Spinal cord (tissue), 10 donors: Measurements from ENCODE around the gene DLL3. TPM values are rescaled to one million over a fixed set of nuclear protein-coding genes. Genes with fewer than 3 reads are reported as not detected.

ENCODE experiments used
- DNase-seq, 6 donors: peaks; one replicate each; pipeline versions ENCODE4 v3.0.0 to v3.0.0-alpha.2; 2013 to 2015; ENCODE audit warnings: low spot score in 6 of 6, low read depth in 4 of 6
- H3K27ac ChIP-seq: one replicate; pipeline ENCODE4 v1.5.1; 2013; ENCODE audit warnings: low read depth, low read length, control low read depth
- H3K27me3 ChIP-seq: one replicate; pipeline ENCODE4 v1.6.1; 2013; ENCODE audit warnings: low read length; ENCODE audit not compliant: control insufficient read depth, insufficient read depth
- H3K36me3 ChIP-seq: one replicate; pipeline ENCODE4 v1.6.1; 2013; ENCODE audit warnings: low read length; ENCODE audit not compliant: control insufficient read depth, insufficient read depth
- H3K4me1 ChIP-seq: one replicate; pipeline ENCODE4 v1.6.1; 2013; ENCODE audit warnings: low read length; ENCODE audit not compliant: control insufficient read depth, insufficient read depth
- H3K4me3 ChIP-seq: one replicate; pipeline ENCODE4 v1.5.1; 2013; ENCODE audit warnings: low read depth, low read length, control low read depth
- H3K9me3 ChIP-seq: one replicate; pipeline ENCODE4 v1.6.1; 2013; ENCODE audit warnings: low read length; ENCODE audit not compliant: control insufficient read depth, insufficient read depth
- WGBS: methylation state at CpG from one replicate; pipeline ENCODE4 v1.1.5; 2013; ENCODE audit warnings: missing lambda C conversion rate; ENCODE audit not compliant: insufficient coverage; 5-methylcytosine and 5-hydroxymethylcytosine counted together
- polyA plus RNA-seq, 2 donors: library from polyadenylated mRNA; unstranded; fragments of 120-200 nt; gene quantifications; one replicate each; pipeline ENCODE4 v1.2.1, GENCODE V29; 2013; ENCODE audit not compliant: insufficient read length in 2 of 2
- total RNA-seq, 2 donors: library from RNA; depleted of rRNA in 1 of 2; stranded (reverse); fragments of 120-200 nt in 1 of 2; fragments of >200 nt in 1 of 2; gene quantifications; one replicate each; pipeline versions ENCODE4 v1.2.3 to v1.2.4, GENCODE V29; 2013 to 2014
- donor health status: healthy.

Gene DLL3
- total and polyA plus RNA-seq, 4 donors = 8.3 to 56.0 (median 31.5) TPM

- peak; percentile 91 to 98 (median 93) for DNase-seq
- WGBS = under 1% methylated on average over 55 of the region's 62 CpGs
- Histone ChIP-seq H3K36me3 (peaks cover 37% of the 10 kb centered on the region), H3K4me1 (peaks cover 22% of the 10 kb centered on the region), H3K4me3 (peak within 1 kb of the TSS; percentile 82), H3K27ac (peak within 1 kb of the TSS; percentile 77), H3K9me3 (no peaks in the 10 kb centered on the region), H3K27me3 (no peaks in the 10 kb centered on the region)
Observed at GRCh38 chr19:39480337-39481228, 18.2 kb upstream of the DLL3 start, which contains the start of gene TIMM50. TSS of gene TIMM50 (plus strand) at chr19:39480838. CDS start at chr19:39480854, 16 bp downstream.

- H3K27ac ChIP-seq = no peak overlapping the region
- peaks cover 37% of the 10 kb centered on the region for H3K36me3 ChIP-seq
- peak overlapping the region; percentile 82 for H3K4me3 ChIP-seq
- DNase-seq = no peak
- WGBS = 0% methylated on average over 8 of the region's 12 CpGs
- no peaks in the 10 kb centered on the region for H3K27me3 ChIP-seq
- no peaks in the 10 kb centered on the region for H3K9me3 ChIP-seq
- peaks cover 22% of the 10 kb centered on the region for H3K4me1 ChIP-seq
Observed at GRCh38 chr19:39481229-39481545, 17.6 kb upstream of the DLL3 start.

GRCh38 chr19:39481676-39482075 is 17.1 kb upstream of the DLL3 start:
- WGBS = 75% methylated on average over 10 of the region's 11 CpGs
- Histone ChIP-seq H3K4me1 (peaks cover 22% of the 10 kb centered on the region), H3K4me3 (peak overlapping the region; percentile 82), H3K9me3 (no peaks in the 10 kb centered on the region), H3K27me3 (no peaks in the 10 kb centered on the region), H3K27ac (no peak overlapping the region), H3K36me3 (peaks cover 37% of the 10 kb centered on the region)
- DNase-seq = no peak

GRCh38 chr19:39483141-39483540 is 15.6 kb upstream of the DLL3 start:
- Histone ChIP-seq H3K4me1 (peaks cover 22% of the 10 kb centered on the region), H3K27ac (no peak overlapping the region), H3K27me3 (no peaks in the 10 kb centered on the region), H3K36me3 (peaks cover 47% of the 10 kb centered on the region), H3K4me3 (no peak overlapping the region), H3K9me3 (no peaks in the 10 kb centered on the region)
- WGBS = no CpG with 5 or more reads among the region's 6 CpGs
- DNase-seq = peak in 2 of 6 donors; percentile 25 to 50

GRCh38 chr19:39489756-39490155 is 9.0 kb upstream of the DLL3 start:
- 67% methylated on average over 7 of the region's 10 CpGs for WGBS
- no peak overlapping the region for H3K4me3 ChIP-seq
- no peak for DNase-seq
- H3K27ac ChIP-seq = no peak overlapping the region
- H3K36me3 ChIP-seq = peaks cover 72% of the 10 kb centered on the region
- H3K27me3 ChIP-seq = no peaks in the 10 kb centered on the region
- no peaks in the 10 kb centered on the region for H3K4me1 ChIP-seq
- no peaks in the 10 kb centered on the region for H3K9me3 ChIP-seq

- no peak for DNase-seq
- H3K36me3 ChIP-seq = peaks cover 48% of the 10 kb centered on the region
- H3K27ac ChIP-seq = no peak overlapping the region
- no peaks in the 10 kb centered on the region for H3K27me3 ChIP-seq
- H3K4me1 ChIP-seq = peaks cover 3% of the 10 kb centered on the region
- no peaks in the 10 kb centered on the region for H3K9me3 ChIP-seq
- WGBS = 96% methylated on average over 5 of the region's 6 CpGs
- no peak overlapping the region for H3K4me3 ChIP-seq
Observed at GRCh38 chr19:39492225-39492624, 6.5 kb upstream of the DLL3 start.

GRCh38 chr19:39492788-39493187 is 6.0 kb upstream of the DLL3 start:
- Histone ChIP-seq H3K27me3 (peaks cover under 1% of the 10 kb centered on the region), H3K9me3 (no peaks in the 10 kb centered on the region), H3K27ac (no peak overlapping the region), H3K36me3 (peaks cover 43% of the 10 kb centered on the region), H3K4me1 (peaks cover 9% of the 10 kb centered on the region), H3K4me3 (no peak overlapping the region)
- DNase-seq = no peak
- 80% methylated on average over 1 of the region's 3 CpGs for WGBS

GRCh38 chr19:39494661-39495060 is 4.1 kb upstream of the DLL3 start:
- 66% methylated on average over 2 of the region's 5 CpGs for WGBS
- Histone ChIP-seq H3K27me3 (peaks cover 17% of the 10 kb centered on the region), H3K36me3 (peaks cover 24% of the 10 kb centered on the region)

GRCh38 chr19:39496063-39496462 is 2.7 kb upstream of the DLL3 start:
- Histone ChIP-seq H3K4me1 (peaks cover 25% of the 10 kb centered on the region), H3K27me3 (peaks cover 20% of the 10 kb centered on the region), H3K36me3 (peaks cover 10% of the 10 kb centered on the region), H3K27ac (no peak overlapping the region), H3K9me3 (no peaks in the 10 kb centered on the region), H3K4me3 (no peak overlapping the region)
- DNase-seq = no peak
- WGBS = no CpG with 5 or more reads among the region's 5 CpGs

More at GRCh38 chr19:39494661-39495060, 4.1 kb upstream of the DLL3 start:
- no peaks in the 10 kb centered on the region for H3K9me3 ChIP-seq
- no peak for DNase-seq
- H3K4me1 ChIP-seq = peaks cover 25% of the 10 kb centered on the region
- H3K27ac ChIP-seq = no peak overlapping the region
- H3K4me3 ChIP-seq = no peak overlapping the region

GRCh38 chr19:39497701-39497995 is 1.1 kb upstream of the DLL3 start:
- Histone ChIP-seq H3K9me3 (no peaks in the 10 kb centered on the region), H3K4me1 (peaks cover 25% of the 10 kb centered on the region), H3K27ac (no peak overlapping the region), H3K4me3 (peak overlapping the region; percentile 16), H3K36me3 (no peaks in the 10 kb centered on the region), H3K27me3 (peaks cover 20% of the 10 kb centered on the region)
- DNase-seq = no peak
- 0% methylated on average over 5 of the region's 7 CpGs for whole genome bisulfite sequencing
